ENCODE results near the gene AP4E1. TPM values are rescaled to one million over a fixed set of nuclear protein-coding genes. Genes with fewer than 3 reads are reported as not detected.
"Not testable (repeated sequence)": the region's sequence is repeated elsewhere in the genome, so short reads cannot be mapped to it uniquely, and the experiment has no call there.

Gene AP4E1
- total and polyA plus RNA-seq, 2 donors: 5.9 to 6.5 TPM

GRCh38 chr15:50905055-50905454, 3.4 kb upstream of the AP4E1 start:
- H3K9me3 ChIP-seq (ENCODE audit: control insufficient read depth in 2 of 2, insufficient read depth in 1 of 2, low read length in 1 of 2): no peaks in the 10 kb centered on the region
- WGBS: 97% methylated on average over 4 of the region's 4 CpGs
- H3K27ac ChIP-seq (ENCODE audit: low read depth in 1 of 2, low read length in 1 of 2): no peak overlapping the region
- DNase-seq (ENCODE audit: low read depth in 6 of 9, low spot score in 9 of 9): no peak
- no peak overlapping the region for H3K4me3 ChIP-seq (ENCODE audit: low read length in 2 of 2)
- peaks cover 0 to 2% of the 10 kb centered on the region in 2 donors for H3K36me3 ChIP-seq (ENCODE audit: control insufficient read depth in 2 of 2, insufficient read depth in 2 of 2, low read length in 1 of 2)
- H3K27me3 ChIP-seq (ENCODE audit: control insufficient read depth in 2 of 2, insufficient read depth in 1 of 2, low read length in 1 of 2): no peaks in the 10 kb centered on the region
- H3K4me1 ChIP-seq (ENCODE audit: control insufficient read depth in 2 of 2, insufficient read depth in 2 of 2, low read length in 2 of 2): peaks cover 11 to 14% of the 10 kb centered on the region in 2 donors

GRCh38 chr15:50906954-50907600, 1.4 kb upstream of the AP4E1 start:
- H3K9me3 ChIP-seq (ENCODE audit: control insufficient read depth in 2 of 2, insufficient read depth in 1 of 2, low read length in 1 of 2): no peaks in the 10 kb centered on the region
- H3K27me3 ChIP-seq (ENCODE audit: control insufficient read depth in 2 of 2, insufficient read depth in 1 of 2, low read length in 1 of 2): no peaks in the 10 kb centered on the region
- H3K36me3 ChIP-seq (ENCODE audit: control insufficient read depth in 2 of 2, insufficient read depth in 2 of 2, low read length in 1 of 2): peaks cover 0 to 2% of the 10 kb centered on the region in 2 donors
- peak overlapping the region; percentile 85 to 89 for H3K27ac ChIP-seq (ENCODE audit: low read depth in 1 of 2, low read length in 1 of 2)
- peak; percentile 20 to 82 (median 57) for DNase-seq (ENCODE audit: low read depth in 6 of 9, low spot score in 9 of 9)
- peak overlapping the region; percentile 80 to 98 for H3K4me3 ChIP-seq (ENCODE audit: low read length in 2 of 2)
- peaks cover 11 to 14% of the 10 kb centered on the region in 2 donors for H3K4me1 ChIP-seq (ENCODE audit: control insufficient read depth in 2 of 2, insufficient read depth in 2 of 2, low read length in 2 of 2)
- WGBS: 45% methylated on average over 16 of the region's 16 CpGs

GRCh38 chr15:50907601-50908208, 778 bp upstream of the AP4E1 start:
- WGBS: 1% methylated on average over 31 of the region's 31 CpGs
- H3K36me3 ChIP-seq (ENCODE audit: control insufficient read depth in 2 of 2, insufficient read depth in 2 of 2, low read length in 1 of 2): peaks cover 2 to 3% of the 10 kb centered on the region in 2 donors
- H3K27ac ChIP-seq (ENCODE audit: low read depth in 1 of 2, low read length in 1 of 2): peak overlapping the region; percentile 85 to 89
- H3K4me1 ChIP-seq (ENCODE audit: control insufficient read depth in 2 of 2, insufficient read depth in 2 of 2, low read length in 2 of 2): peaks cover 11 to 14% of the 10 kb centered on the region in 2 donors
- peak in 8 of 9 donors; percentile 29 to 76 (median 43) for DNase-seq (ENCODE audit: low read depth in 6 of 9, low spot score in 9 of 9)
- no peaks in the 10 kb centered on the region for H3K9me3 ChIP-seq (ENCODE audit: control insufficient read depth in 2 of 2, insufficient read depth in 1 of 2, low read length in 1 of 2)
- H3K27me3 ChIP-seq (ENCODE audit: control insufficient read depth in 2 of 2, insufficient read depth in 1 of 2, low read length in 1 of 2): no peaks in the 10 kb centered on the region
- H3K4me3 ChIP-seq (ENCODE audit: low read length in 2 of 2): peak overlapping the region; percentile 80 to 98

- Histone ChIP-seq H3K4me1 (ENCODE audit: control insufficient read depth in 2 of 2, insufficient read depth in 2 of 2, low read length in 2 of 2) (peaks cover 11 to 14% of the 10 kb centered on the region in 2 donors), H3K36me3 (ENCODE audit: control insufficient read depth in 2 of 2, insufficient read depth in 2 of 2, low read length in 1 of 2) (peaks cover 6 to 9% of the 10 kb centered on the region in 2 donors), H3K4me3 (ENCODE audit: low read length in 2 of 2) (peak overlapping the region; percentile 80 to 98), H3K27ac (ENCODE audit: low read depth in 1 of 2, low read length in 1 of 2) (peak overlapping the region; percentile 80 to 92), H3K9me3 (ENCODE audit: control insufficient read depth in 2 of 2, insufficient read depth in 1 of 2, low read length in 1 of 2) (no peaks in the 10 kb centered on the region), H3K27me3 (ENCODE audit: control insufficient read depth in 2 of 2, insufficient read depth in 1 of 2, low read length in 1 of 2) (no peaks in the 10 kb centered on the region)
- WGBS: under 1% methylated on average over 11 of the region's 11 CpGs
- peak in 4 of 9 donors; percentile 15 to 48 (median 38) for DNase-seq (ENCODE audit: low read depth in 6 of 9, low spot score in 9 of 9)
Measured at GRCh38 chr15:50909010-50909317, 481 bp downstream of the AP4E1 start.

DNA sequence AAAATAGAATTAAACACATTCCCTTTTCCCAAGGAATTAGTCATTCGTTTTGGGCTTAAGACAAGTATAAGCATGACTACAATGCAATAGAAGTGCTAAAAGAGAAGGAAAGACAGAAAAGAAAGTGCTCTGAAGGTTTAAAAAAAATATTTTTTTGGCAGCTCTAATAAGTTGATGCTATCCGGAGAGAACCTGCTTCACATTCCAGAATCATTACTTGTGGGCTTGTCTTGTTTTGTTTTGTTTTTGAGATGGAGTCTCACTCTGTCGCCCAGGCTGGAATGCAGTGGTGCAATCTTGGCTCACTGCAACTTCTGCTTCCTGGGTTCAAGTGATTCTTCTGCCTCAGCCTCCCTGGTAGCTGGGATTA, 1.9 kb downstream of the AP4E1 start:
- H3K27ac ChIP-seq (ENCODE audit: low read depth in 1 of 2, low read length in 1 of 2); H3K4me3 ChIP-seq (ENCODE audit: low read length in 2 of 2); H3K9me3 ChIP-seq (ENCODE audit: control insufficient read depth in 2 of 2, insufficient read depth in 1 of 2, low read length in 1 of 2); DNase-seq (ENCODE audit: low read depth in 6 of 9, low spot score in 9 of 9); H3K36me3 ChIP-seq (ENCODE audit: control insufficient read depth in 2 of 2, insufficient read depth in 2 of 2, low read length in 1 of 2); H3K27me3 ChIP-seq (ENCODE audit: control insufficient read depth in 2 of 2, insufficient read depth in 1 of 2, low read length in 1 of 2): not testable (repeated sequence)
- 93% methylated on average over 3 of the region's 3 CpGs for WGBS
- peaks cover 11 to 14% of the 10 kb centered on the region in 2 donors for H3K4me1 ChIP-seq (ENCODE audit: control insufficient read depth in 2 of 2, insufficient read depth in 2 of 2, low read length in 2 of 2)

GRCh38 chr15:50911001-50911400, 2.5 kb downstream of the AP4E1 start:
- no peak for DNase-seq (ENCODE audit: low read depth in 6 of 9, low spot score in 9 of 9)
- Histone ChIP-seq H3K36me3 (ENCODE audit: control insufficient read depth in 2 of 2, insufficient read depth in 2 of 2, low read length in 1 of 2) (peaks cover 8 to 13% of the 10 kb centered on the region in 2 donors), H3K27ac (ENCODE audit: low read depth in 1 of 2, low read length in 1 of 2) (no peak overlapping the region), H3K27me3 (ENCODE audit: control insufficient read depth in 2 of 2, insufficient read depth in 1 of 2, low read length in 1 of 2) (no peaks in the 10 kb centered on the region), H3K9me3 (ENCODE audit: control insufficient read depth in 2 of 2, insufficient read depth in 1 of 2, low read length in 1 of 2) (no peaks in the 10 kb centered on the region), H3K4me1 (ENCODE audit: control insufficient read depth in 2 of 2, insufficient read depth in 2 of 2, low read length in 2 of 2) (peaks cover 11 to 14% of the 10 kb centered on the region in 2 donors), H3K4me3 (ENCODE audit: low read length in 2 of 2) (no peak overlapping the region)
- WGBS: 91% methylated on average over 2 of the region's 2 CpGs

DNA sequence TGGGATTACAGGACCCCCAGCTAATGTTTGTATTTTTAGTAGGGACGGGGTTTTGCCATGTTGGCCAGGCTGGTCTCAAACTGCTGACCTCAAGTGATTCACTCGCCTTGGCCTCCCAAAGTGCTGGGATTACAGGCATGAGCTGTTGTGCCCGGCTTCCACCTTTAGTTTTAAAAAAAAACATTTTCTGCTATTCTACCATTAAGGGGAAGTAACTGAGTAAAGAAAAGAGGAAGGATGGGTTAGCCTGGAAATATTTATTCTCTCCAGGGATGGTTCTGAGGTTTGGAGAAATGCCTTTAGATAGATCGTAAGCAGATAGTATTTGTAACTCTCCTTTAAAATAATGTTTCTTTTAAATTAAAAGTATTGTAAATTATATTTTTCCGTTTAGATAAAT, 3.1 kb downstream of the AP4E1 start:
- Histone ChIP-seq H3K27me3 (ENCODE audit: control insufficient read depth in 2 of 2, insufficient read depth in 1 of 2, low read length in 1 of 2) (no peaks in the 10 kb centered on the region), H3K36me3 (ENCODE audit: control insufficient read depth in 2 of 2, insufficient read depth in 2 of 2, low read length in 1 of 2) (peaks cover 8 to 13% of the 10 kb centered on the region in 2 donors), H3K4me1 (ENCODE audit: control insufficient read depth in 2 of 2, insufficient read depth in 2 of 2, low read length in 2 of 2) (peaks cover 11% of the 10 kb centered on the region in 2 donors), H3K4me3 (ENCODE audit: low read length in 2 of 2) (no peak overlapping the region), H3K27ac (ENCODE audit: low read depth in 1 of 2, low read length in 1 of 2) (no peak overlapping the region), H3K9me3 (ENCODE audit: control insufficient read depth in 2 of 2, insufficient read depth in 1 of 2, low read length in 1 of 2) (no peaks in the 10 kb centered on the region)
- no peak for DNase-seq (ENCODE audit: low read depth in 6 of 9, low spot score in 9 of 9)
- WGBS: 71% methylated on average over 5 of the region's 5 CpGs

- WGBS: 99% methylated on average over 4 of the region's 4 CpGs
- no peaks in the 10 kb centered on the region for H3K4me1 ChIP-seq (ENCODE audit: control insufficient read depth in 2 of 2, insufficient read depth in 2 of 2, low read length in 2 of 2)
- no peak overlapping the region for H3K27ac ChIP-seq (ENCODE audit: low read depth in 1 of 2, low read length in 1 of 2)
- H3K27me3 ChIP-seq (ENCODE audit: control insufficient read depth in 2 of 2, insufficient read depth in 1 of 2, low read length in 1 of 2): no peaks in the 10 kb centered on the region
- DNase-seq (ENCODE audit: low read depth in 6 of 9, low spot score in 9 of 9): no peak
- H3K4me3 ChIP-seq (ENCODE audit: low read length in 2 of 2): no peak overlapping the region
- peaks cover 20 to 22% of the 10 kb centered on the region in 2 donors for H3K36me3 ChIP-seq (ENCODE audit: control insufficient read depth in 2 of 2, insufficient read depth in 2 of 2, low read length in 1 of 2)
- no peaks in the 10 kb centered on the region for H3K9me3 ChIP-seq (ENCODE audit: control insufficient read depth in 2 of 2, insufficient read depth in 1 of 2, low read length in 1 of 2)
Measured at GRCh38 chr15:50916400-50916799, 7.9 kb downstream of the AP4E1 start.

GRCh38 chr15:50919359-50919758, 10.9 kb downstream of the AP4E1 start:
- not testable (repeated sequence) for DNase-seq (ENCODE audit: low read depth in 6 of 9, low spot score in 9 of 9); H3K9me3 ChIP-seq (ENCODE audit: control insufficient read depth in 2 of 2, insufficient read depth in 1 of 2, low read length in 1 of 2); H3K27ac ChIP-seq (ENCODE audit: low read depth in 1 of 2, low read length in 1 of 2); H3K4me3 ChIP-seq (ENCODE audit: low read length in 2 of 2); H3K27me3 ChIP-seq (ENCODE audit: control insufficient read depth in 2 of 2, insufficient read depth in 1 of 2, low read length in 1 of 2); H3K4me1 ChIP-seq (ENCODE audit: control insufficient read depth in 2 of 2, insufficient read depth in 2 of 2, low read length in 2 of 2)
- H3K36me3 ChIP-seq (ENCODE audit: control insufficient read depth in 2 of 2, insufficient read depth in 2 of 2, low read length in 1 of 2): peaks cover 17 to 19% of the 10 kb centered on the region in 2 donors
- WGBS: 99% methylated on average over 4 of the region's 4 CpGs

Measured in thymus (tissue), 11 donors.